Mononuclear cell (primary cell): Measurements from ENCODE around the gene RNU1-4. TPM values are rescaled to one million over a fixed set of nuclear protein-coding genes. Genes with fewer than 3 reads are reported as not detected.
"Not testable (repeated sequence)": the region's sequence is repeated elsewhere in the genome, so short reads cannot be mapped to it uniquely, and the experiment has no call there.

Experiments
- H3K27me3 ChIP-seq: 2 replicates; pipeline ENCODE4 v1.6.0; 2011; ENCODE audit warnings: low read length, control low read depth; ENCODE audit not compliant: insufficient read depth
- H3K4me1 ChIP-seq: 2 replicates; pipeline ENCODE4 v1.5.1; 2011; ENCODE audit warnings: mild to moderate bottlenecking, low read length, control low read depth; ENCODE audit not compliant: insufficient read depth
- H3K4me3 ChIP-seq: 2 replicates; pipeline ENCODE4 v1.5.1; 2011; ENCODE audit warnings: mild to moderate bottlenecking, low read length, moderate library complexity
- H3K9me3 ChIP-seq: 2 replicates; pipeline ENCODE4 v1.5.1; 2011; ENCODE audit warnings: low read depth, mild to moderate bottlenecking, control low read depth, low read length
- total RNA-seq: library from RNA; depleted of rRNA; stranded (reverse); fragments of >200 nt; gene quantifications from one replicate; pipeline ENCODE4 v1.2.3, GENCODE V29; 2012

Gene RNU1-4
- under 0.01 TPM for total RNA-seq

DNA sequence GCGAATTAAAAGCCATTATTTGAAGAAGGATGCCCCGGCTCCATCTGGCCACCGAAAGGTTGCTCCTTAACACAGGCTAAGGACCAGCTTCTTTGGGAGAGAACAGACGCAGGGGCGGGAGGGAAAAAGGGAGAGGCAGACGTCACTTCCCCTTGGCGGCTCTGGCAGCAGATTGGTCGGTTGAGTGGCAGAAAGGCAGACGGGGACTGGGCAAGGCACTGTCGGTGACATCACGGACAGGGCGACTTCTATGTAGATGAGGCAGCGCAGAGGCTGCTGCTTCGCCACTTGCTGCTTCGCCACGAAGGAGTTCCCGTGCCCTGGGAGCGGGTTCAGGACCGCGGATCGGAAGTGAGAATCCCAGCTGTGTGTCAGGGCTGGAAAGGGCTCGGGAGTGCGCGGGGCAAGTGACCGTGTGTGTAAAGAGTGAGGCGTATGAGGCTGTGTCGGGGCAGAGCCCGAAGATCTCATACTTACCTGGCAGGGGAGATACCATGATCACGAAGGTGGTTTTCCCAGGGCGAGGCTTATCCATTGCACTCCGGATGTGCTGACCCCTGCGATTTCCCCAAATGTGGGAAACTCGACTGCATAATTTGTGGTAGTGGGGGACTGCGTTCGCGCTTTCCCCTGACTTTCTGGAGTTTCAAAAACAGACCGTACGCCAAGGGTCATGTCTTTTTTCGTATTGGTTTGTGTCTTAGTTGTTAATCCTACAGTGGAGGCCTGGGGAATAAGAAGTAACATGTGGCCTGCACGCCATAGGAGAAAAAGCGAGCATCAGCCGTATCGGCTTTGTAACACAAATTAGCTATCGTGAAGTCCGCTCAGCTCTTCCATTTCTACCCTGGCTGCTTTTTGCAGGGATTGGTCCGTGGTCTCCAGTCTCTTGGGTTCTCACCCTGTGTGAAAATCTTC, at the start of gene RNU1-4:
TSS of gene RNU1-4 (plus strand) at position 470 of the 918 bp plus-strand sequence.
- H3K27me3 ChIP-seq, H3K9me3 ChIP-seq, H3K4me3 ChIP-seq, H3K4me1 ChIP-seq: not testable (repeated sequence)

DNA sequence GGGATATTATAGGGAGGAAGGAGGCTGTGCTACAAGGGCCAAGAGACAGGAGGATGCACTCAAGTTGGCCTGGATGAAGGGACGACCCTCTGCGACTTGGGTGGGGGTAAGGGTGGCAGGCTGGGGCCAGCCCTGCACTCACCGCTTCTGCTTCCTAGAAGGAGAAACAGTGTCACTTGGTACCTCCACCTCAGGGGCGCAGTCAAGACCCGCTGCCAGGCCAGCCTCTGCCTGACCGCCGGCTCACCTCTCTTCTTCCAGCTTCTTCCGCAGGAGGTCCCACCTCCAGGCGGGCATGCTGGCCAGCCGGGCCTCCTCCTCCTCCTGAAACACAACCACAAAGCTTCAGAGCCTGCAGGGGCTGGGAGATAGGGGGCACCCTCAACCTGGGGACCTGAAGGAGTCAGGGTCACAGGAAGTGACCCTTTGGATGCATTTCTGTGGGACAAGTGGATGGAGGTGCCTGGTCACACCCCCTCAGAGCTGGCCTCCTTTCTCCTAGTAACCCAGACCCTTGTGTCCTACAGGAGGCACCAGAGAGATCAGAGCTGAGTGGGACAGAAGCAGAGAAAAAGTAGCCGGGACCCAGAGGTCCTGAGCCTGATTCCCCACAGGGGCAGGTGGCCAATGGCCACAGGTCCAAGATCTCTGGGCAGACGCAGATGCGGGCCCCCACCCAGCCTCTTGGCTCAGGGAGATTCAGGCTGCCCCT, 49.2 kb upstream of the RNU1-4 start:
- not testable (repeated sequence) for H3K9me3 ChIP-seq

GRCh38 chr1:16692283-16692682, 48.0 kb upstream of the RNU1-4 start:
- H3K4me3 ChIP-seq, H3K4me1 ChIP-seq, H3K9me3 ChIP-seq, H3K27me3 ChIP-seq: not testable (repeated sequence)

More for the DNA sequence above, 49.2 kb upstream of the RNU1-4 start:
- not testable (repeated sequence) for H3K27me3 ChIP-seq, H3K4me3 ChIP-seq, H3K4me1 ChIP-seq

- not testable (repeated sequence) for H3K27me3 ChIP-seq, H3K4me3 ChIP-seq, H3K9me3 ChIP-seq, H3K4me1 ChIP-seq
Observed at GRCh38 chr1:16692717-16693448, 47.4 kb upstream of the RNU1-4 start.

DNA sequence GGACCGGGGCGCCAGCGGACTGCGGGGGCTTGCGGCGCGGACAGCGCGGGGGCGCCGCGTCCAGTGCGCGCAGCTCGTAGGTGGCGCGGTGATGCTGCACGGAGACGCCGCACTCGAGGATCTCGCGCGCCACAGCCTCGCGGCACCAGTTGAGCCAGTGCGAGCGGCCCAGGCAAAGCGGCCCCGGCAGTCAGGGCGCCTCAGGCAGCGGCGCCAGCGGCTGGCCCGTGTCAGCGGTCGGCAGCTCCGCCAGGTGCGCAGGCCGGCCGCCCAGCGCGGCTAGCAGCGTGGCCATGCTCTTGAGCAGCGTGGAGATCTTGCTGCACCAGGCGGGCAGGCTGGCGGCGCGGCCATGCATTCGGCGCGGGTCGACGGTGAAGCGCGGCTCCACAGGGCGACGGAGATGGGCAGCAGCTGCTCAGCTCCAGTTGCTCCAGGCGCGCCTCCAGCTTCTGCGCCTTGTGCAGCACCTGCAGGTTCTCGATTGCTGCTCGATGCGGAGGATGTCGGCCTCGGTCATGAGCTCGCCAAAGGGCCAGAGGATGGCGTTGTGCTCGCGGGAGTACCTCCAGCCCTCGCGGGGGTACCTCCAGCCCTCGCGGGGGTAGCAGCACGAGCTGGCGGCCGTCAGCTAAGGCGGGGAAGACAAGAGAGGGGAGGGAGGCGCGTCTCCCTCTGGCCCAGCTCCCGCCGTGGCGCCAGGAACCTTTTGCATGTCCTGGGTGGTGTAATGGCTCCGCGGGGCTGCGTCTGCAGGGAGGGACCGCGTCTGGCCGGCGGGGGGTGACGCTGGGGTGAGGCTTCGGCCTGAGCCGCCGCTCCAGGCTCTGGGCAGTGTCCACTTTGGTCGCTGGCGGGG, 46.6 kb upstream of the RNU1-4 start:
- H3K4me1 ChIP-seq, H3K4me3 ChIP-seq, H3K9me3 ChIP-seq, H3K27me3 ChIP-seq: not testable (repeated sequence)

DNA sequence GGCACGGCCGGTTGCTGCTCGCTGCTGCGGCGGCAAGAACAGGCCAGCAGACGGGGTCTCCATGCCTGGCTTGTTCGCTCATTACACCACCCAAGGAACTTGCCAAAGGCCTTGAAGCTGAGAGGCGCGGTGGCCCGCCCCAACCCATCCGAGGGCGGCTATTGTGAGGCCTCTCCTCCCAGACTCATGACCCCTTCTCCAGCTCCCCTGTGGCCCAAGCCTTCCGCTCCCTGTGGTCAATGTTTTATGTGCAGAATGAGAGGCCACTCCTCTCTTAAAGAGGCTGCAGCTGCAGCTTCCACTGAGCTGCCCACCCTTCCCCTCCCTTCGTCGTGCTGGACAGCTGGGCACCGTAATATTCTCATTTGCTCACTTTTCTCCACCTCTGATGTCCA, 46.0 kb upstream of the RNU1-4 start:
- not testable (repeated sequence) for H3K27me3 ChIP-seq, H3K9me3 ChIP-seq, H3K4me1 ChIP-seq, H3K4me3 ChIP-seq

GRCh38 chr1:16696507-16697150, 43.7 kb upstream of the RNU1-4 start:
- not testable (repeated sequence) for H3K4me1 ChIP-seq, H3K4me3 ChIP-seq, H3K9me3 ChIP-seq, H3K27me3 ChIP-seq

DNA sequence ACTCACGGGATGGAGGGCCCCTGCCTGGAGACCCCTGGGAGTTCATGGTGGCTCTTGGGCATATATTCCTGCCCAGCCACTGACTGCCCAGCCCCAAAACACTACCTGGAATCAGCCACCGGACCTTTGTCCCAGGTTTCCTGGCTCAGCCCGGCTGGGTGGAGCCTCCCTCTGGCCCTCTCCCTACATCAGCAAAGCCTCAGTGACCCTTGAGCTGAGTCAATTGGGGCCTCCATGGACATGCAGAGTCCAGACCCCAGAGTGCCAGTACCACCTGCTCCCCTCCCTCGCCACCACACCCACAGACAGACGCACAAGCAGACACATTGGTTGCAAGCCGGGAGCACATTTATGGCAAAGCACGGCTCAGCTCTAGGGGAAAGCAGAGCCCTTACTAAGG, 43.2 kb upstream of the RNU1-4 start:
- not testable (repeated sequence) for H3K9me3 ChIP-seq, H3K4me3 ChIP-seq, H3K27me3 ChIP-seq, H3K4me1 ChIP-seq

DNA sequence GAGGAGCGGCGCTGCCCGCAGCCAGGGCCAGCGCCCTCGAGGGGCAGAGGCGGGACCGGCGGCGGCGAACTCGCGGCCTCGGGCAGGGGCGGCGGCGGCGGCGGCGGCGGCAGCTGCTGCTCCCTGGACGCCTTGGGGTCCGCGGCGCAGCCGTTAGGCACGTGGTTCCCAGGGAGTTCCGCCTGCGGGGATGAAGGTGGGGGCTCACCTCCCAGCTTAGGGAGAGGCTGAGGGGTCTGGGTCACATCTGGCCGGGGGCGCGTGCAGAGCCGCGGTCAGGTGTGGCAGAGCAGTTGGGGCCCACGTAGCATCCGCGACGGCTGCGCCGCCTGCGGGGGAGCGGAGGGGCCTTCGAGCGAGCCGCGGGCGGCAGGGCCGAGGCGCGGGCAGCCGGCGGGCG, 40.9 kb upstream of the RNU1-4 start:
- not testable (repeated sequence) for H3K9me3 ChIP-seq, H3K4me1 ChIP-seq, H3K27me3 ChIP-seq, H3K4me3 ChIP-seq

- not testable (repeated sequence) for H3K27me3 ChIP-seq, H3K4me1 ChIP-seq, H3K4me3 ChIP-seq, H3K9me3 ChIP-seq
Observed at GRCh38 chr1:16700138-16700895, 40.0 kb upstream of the RNU1-4 start.

GRCh38 chr1:16701189-16701588, 39.1 kb upstream of the RNU1-4 start:
- H3K27me3 ChIP-seq, H3K4me1 ChIP-seq, H3K4me3 ChIP-seq, H3K9me3 ChIP-seq: not testable (repeated sequence)

GRCh38 chr1:16702280-16702679, 38.0 kb upstream of the RNU1-4 start:
- not testable (repeated sequence) for H3K9me3 ChIP-seq, H3K27me3 ChIP-seq, H3K4me3 ChIP-seq, H3K4me1 ChIP-seq

DNA sequence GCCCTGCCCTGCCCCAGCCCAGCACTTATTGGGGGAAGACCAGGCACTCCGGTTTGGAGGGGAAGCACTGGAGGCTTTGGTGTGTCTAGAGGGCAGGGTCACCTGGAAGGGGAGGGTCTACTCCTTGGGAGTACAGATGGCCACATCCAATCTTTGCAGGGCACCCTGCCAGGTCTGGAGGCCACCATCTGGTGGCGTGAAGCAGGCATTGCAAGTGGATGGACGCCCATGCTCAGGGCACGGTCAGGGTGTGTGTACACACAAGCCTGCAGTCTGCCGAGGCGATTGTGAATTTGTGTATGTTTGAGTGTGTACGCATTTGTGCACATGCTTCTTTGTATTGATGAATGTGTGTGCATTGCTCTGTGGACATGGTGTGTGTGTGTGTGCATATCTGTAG, 37.2 kb upstream of the RNU1-4 start:
- not testable (repeated sequence) for H3K4me1 ChIP-seq, H3K27me3 ChIP-seq, H3K9me3 ChIP-seq, H3K4me3 ChIP-seq

- not testable (repeated sequence) for H3K4me1 ChIP-seq, H3K27me3 ChIP-seq, H3K9me3 ChIP-seq, H3K4me3 ChIP-seq
Observed at GRCh38 chr1:16703602-16704001, 36.7 kb upstream of the RNU1-4 start.
